ENCODE results near the gene PRKCA.
A peak's percentile ranks its signal among the peaks of the same experiment; 100 is the strongest.

PRKCA gene

DNA sequence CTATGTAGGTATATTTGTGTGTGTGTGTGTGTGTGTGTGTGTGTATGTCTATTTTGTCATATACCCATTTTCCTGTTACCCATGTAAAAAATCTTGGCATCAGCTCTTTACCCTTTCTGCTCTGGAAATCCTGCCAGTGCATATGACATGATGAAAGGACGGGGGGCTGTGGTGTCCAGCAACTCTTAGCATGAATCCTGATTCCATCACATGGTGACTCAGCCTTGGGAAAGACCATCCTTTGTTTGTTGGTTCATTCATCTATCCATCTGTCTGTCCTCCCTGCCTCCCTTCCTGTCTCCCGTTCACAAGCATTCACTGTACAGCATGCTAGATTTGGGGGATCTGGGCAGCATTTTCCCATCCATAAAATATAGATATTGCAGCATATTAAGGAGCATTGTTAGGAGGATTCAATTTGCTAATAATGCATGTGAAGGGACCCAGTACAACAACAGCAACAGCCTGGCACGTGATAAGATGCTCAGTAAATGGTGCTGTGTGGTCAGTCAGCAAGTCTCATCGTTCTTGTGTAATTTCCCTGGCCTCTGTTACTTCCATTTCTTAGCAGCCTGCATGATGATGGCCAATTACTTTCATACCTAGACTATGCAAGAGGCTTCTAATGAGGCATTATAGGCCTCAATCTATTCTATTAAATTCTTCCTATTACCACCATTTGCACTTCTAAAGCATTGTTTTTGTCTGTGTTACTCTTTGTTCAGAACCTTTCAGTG lies 191.0 kb downstream of the PRKCA start:
- peak overlapping the region; percentile 62 for H3K27ac ChIP-seq (replicated peaks)
- no peak overlapping the region for H3K4me3 ChIP-seq (replicated peaks; ENCODE audit: insufficient read depth, low read length)
- TF ChIP-seq, protein P1, sequence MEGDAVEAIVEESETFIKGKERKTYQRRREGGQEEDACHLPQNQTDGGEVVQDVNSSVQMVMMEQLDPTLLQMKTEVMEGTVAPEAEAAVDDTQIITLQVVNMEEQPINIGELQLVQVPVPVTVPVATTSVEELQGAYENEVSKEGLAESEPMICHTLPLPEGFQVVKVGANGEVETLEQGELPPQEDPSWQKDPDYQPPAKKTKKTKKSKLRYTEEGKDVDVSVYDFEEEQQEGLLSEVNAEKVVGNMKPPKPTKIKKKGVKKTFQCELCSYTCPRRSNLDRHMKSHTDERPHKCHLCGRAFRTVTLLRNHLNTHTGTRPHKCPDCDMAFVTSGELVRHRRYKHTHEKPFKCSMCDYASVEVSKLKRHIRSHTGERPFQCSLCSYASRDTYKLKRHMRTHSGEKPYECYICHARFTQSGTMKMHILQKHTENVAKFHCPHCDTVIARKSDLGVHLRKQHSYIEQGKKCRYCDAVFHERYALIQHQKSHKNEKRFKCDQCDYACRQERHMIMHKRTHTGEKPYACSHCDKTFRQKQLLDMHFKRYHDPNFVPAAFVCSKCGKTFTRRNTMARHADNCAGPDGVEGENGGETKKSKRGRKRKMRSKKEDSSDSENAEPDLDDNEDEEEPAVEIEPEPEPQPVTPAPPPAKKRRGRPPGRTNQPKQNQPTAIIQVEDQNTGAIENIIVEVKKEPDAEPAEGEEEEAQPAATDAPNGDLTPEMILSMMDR (IDR thresholded peaks at IDR 0.05; ENCODE audit: insufficient read depth, low read length): no peak
- TF ChIP-seq SPI1 (IDR thresholded peaks at IDR 0.05; ENCODE audit: borderline replicate concordance, low read depth): no peak
- no peak for TF ChIP-seq GABPA (IDR thresholded peaks at IDR 0.05; ENCODE audit: low read depth)
- TF ChIP-seq POLR2AphosphoS5 (IDR thresholded peaks at IDR 0.05; ENCODE audit: low read depth): no peak
- TF ChIP-seq, protein P2, sequence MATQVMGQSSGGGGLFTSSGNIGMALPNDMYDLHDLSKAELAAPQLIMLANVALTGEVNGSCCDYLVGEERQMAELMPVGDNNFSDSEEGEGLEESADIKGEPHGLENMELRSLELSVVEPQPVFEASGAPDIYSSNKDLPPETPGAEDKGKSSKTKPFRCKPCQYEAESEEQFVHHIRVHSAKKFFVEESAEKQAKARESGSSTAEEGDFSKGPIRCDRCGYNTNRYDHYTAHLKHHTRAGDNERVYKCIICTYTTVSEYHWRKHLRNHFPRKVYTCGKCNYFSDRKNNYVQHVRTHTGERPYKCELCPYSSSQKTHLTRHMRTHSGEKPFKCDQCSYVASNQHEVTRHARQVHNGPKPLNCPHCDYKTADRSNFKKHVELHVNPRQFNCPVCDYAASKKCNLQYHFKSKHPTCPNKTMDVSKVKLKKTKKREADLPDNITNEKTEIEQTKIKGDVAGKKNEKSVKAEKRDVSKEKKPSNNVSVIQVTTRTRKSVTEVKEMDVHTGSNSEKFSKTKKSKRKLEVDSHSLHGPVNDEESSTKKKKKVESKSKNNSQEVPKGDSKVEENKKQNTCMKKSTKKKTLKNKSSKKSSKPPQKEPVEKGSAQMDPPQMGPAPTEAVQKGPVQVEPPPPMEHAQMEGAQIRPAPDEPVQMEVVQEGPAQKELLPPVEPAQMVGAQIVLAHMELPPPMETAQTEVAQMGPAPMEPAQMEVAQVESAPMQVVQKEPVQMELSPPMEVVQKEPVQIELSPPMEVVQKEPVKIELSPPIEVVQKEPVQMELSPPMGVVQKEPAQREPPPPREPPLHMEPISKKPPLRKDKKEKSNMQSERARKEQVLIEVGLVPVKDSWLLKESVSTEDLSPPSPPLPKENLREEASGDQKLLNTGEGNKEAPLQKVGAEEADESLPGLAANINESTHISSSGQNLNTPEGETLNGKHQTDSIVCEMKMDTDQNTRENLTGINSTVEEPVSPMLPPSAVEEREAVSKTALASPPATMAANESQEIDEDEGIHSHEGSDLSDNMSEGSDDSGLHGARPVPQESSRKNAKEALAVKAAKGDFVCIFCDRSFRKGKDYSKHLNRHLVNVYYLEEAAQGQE (IDR thresholded peaks at IDR 0.05; ENCODE audit: insufficient replicate concordance, low read depth): no peak
- no peaks in the 10 kb centered on the region for H3K27me3 ChIP-seq (ENCODE audit: insufficient read depth, poor library complexity, severe bottlenecking)
- peak; percentile 42 to 74 for DNase-seq (ENCODE audit: low read depth in 1 of 2, low spot score in 1 of 2)

DNA sequence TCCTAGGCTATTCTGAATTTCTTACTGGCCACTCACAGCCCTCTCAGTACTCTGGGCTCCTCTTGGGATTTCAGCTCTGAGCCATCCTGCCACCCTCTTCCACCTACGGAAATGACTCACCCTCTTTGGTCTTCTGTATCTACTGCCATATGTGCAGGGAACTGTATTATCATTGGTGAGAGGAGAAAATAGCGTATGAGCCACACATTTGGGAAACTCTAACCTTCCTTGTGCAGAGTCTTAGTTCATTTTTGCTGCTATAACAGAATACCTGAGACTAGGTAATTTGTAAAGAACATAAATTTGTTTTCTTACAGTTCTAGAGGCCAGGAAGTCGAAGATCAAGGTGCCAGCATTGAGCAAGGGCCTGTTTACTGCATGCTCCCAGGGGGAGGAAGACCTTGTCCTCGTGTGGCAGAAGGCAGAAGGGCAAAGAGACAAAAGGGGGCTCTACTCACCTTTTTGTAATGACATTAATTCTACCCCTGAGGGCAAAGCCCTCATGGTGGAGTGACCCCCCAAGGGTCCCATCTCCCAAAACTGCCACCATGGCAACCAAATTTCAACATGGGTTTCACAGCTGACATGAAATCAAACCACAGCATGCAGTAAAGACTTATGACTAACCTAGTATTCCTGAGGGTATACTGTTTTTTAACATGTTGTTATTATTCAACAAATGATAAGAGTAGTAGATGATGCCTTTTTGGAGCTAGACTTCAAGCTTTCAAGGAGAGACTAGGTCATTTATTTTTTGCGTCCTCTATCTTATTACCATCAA lies 191.8 kb downstream of the PRKCA start:
- Histone ChIP-seq H3K27me3 (ENCODE audit: insufficient read depth, poor library complexity, severe bottlenecking) (no peaks in the 10 kb centered on the region), H3K4me3 (replicated peaks; ENCODE audit: insufficient read depth, low read length) (no peak overlapping the region), H3K27ac (replicated peaks) (peak overlapping the region; percentile 62)
- DNase-seq (ENCODE audit: low read depth in 1 of 2, low spot score in 1 of 2): peak; percentile 52 to 65
- TF ChIP-seq, protein P2 (IDR thresholded peaks at IDR 0.05; ENCODE audit: insufficient replicate concordance, low read depth): no peak
- TF ChIP-seq SPI1 (IDR thresholded peaks at IDR 0.05; ENCODE audit: borderline replicate concordance, low read depth): 0 out of 2 replicates have a peak, but pooled peaks have one; percentile 7

DNA sequence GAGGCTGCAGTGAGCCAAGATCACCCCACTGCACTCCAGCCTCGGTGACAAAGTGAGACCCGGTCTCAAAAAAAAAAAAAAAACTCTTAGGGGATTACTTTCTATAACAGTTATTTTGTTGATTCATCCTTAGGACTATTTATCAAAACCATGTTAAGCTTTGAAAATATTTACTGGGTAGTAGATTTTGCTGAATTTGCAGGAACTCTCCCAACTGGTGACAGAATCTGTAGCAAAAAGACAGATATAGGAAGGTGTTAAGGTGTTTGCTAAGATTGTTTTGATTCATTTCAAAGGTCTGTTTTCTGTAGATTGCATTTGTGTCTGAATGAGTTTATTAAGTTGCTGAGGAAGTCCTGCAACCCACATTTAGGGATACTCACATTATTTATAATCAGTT lies 192.6 kb downstream of the PRKCA start:
- peak overlapping the region; percentile 62; the same call in 1 of the 2 replicates for H3K27ac ChIP-seq (replicated peaks)
- DNase-seq (ENCODE audit: low read depth in 1 of 2, low spot score in 1 of 2): no peak
- TF ChIP-seq POLR2AphosphoS5 (IDR thresholded peaks at IDR 0.05; ENCODE audit: low read depth): no peak
- TF ChIP-seq SPI1 (IDR thresholded peaks at IDR 0.05; ENCODE audit: borderline replicate concordance, low read depth): no peak
- TF ChIP-seq, protein P1 (IDR thresholded peaks at IDR 0.05; ENCODE audit: insufficient read depth, low read length): no peak
- TF ChIP-seq, protein P2 (IDR thresholded peaks at IDR 0.05; ENCODE audit: insufficient replicate concordance, low read depth): no peak
- TF ChIP-seq GABPA (IDR thresholded peaks at IDR 0.05; ENCODE audit: low read depth): no peak
- no peaks in the 10 kb centered on the region for H3K27me3 ChIP-seq (ENCODE audit: insufficient read depth, poor library complexity, severe bottlenecking)
- H3K4me3 ChIP-seq (replicated peaks; ENCODE audit: insufficient read depth, low read length): no peak overlapping the region

All from HL-60 (cell line).